GM04503 (cell line): ENCODE results near the gene EHD2.
"Not testable (repeated sequence)": the region's sequence is repeated elsewhere in the genome, so short reads cannot be mapped to it uniquely, and the experiment has no call there.

Experiments
- DNase-seq: peaks from one replicate; pipeline ENCODE4 v3.0.0-alpha.2; 2012; ENCODE audit warnings: low read depth

The EHD2 gene

DNA sequence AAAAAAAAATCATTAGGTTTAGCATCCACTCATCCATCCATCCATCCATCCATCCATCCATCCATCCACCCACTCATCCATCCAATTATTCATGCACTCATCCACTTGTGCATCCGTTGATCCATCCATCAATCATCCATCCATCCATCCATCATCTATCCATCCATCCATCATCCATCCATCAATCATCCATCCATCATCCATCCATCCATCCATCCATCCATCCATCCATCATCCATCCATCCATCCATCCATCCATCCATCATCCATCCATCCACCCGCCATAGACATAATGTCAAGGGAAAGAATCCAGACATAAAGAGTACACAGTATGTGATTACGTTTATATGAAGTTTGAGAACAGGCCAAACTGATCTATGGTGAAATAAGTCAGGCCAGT is 56.3 kb downstream of the EHD2 start:
- DNase-seq = no peak

DNA sequence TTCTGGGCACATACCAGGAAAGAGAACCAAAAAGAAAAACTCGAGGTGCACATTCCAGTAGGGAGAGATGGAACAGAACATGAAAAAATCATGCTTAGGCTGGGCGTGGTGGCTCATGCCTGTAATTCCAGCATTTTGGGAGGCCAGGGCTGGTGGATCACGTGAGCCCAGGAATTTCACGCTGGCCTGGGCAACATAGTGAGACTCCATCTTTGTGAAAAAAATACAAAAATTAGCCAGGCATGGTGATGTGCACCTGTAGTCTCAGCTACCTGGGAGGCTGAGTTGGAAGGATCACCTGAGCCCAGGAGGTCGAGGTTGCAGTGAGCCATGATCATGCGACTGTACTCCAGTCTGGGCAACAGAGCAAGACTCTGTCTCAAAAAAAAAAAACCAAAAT is 58.1 kb downstream of the EHD2 start:
- not testable (repeated sequence) for DNase-seq

DNA sequence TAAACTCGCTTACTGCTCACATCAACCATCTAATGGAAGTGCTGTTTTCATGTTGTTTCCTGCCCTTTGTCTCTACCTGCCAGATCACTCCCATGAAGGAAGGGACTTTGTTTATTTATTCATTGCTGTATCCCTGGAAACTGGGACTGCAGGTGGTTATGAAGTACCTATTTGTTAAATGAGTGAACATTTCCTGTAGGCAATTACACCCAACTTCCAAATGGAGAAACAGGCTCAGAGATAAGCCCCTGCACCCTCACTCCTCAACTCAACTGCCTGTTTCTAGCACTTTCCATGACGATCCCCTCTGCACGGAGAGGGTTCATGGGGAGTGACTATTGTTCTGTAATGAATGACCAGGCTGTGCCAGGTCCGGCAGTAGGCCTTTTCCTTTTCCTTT is 63.3 kb downstream of the EHD2 start:
- no peak for DNase-seq

DNA sequence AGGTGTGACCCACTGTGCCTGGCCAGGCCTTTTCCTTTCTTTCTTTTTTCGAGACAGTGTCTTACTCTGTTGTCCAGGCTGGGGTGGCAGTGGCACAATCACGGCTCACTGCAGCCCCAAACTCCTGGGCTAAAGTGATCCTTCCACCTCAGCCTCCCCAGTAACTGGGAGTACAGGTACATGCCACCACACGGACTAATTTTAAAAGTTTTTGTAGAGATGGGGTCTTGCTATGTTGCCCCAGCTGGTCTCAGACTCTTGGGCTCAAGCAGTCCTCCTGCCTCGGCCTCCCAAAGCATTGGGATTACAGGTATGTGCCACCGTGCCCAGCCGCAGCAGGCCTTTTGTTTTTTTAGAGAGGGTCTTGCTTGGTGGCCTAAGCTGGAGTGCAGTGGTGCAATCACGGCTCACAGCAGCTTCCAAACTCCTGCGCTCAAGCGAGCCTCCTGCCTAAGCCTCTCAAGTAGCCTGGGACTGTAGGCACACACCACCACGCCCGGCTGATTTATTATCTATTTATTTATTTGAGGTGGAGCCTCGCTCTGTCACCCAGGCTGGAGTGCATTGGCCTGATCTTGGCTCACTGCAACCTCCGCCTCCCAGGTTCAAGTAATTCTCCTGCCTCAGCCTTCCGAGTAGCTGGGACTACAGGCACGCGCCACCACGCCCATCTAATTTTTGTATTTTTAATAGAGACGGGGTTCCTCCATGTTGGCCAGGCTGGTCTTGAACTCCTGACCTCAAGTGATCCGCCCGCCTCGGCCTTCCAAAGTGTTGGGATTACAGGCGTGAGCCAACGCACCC is 64.2 kb downstream of the EHD2 start:
- not testable (repeated sequence) for DNase-seq

DNA sequence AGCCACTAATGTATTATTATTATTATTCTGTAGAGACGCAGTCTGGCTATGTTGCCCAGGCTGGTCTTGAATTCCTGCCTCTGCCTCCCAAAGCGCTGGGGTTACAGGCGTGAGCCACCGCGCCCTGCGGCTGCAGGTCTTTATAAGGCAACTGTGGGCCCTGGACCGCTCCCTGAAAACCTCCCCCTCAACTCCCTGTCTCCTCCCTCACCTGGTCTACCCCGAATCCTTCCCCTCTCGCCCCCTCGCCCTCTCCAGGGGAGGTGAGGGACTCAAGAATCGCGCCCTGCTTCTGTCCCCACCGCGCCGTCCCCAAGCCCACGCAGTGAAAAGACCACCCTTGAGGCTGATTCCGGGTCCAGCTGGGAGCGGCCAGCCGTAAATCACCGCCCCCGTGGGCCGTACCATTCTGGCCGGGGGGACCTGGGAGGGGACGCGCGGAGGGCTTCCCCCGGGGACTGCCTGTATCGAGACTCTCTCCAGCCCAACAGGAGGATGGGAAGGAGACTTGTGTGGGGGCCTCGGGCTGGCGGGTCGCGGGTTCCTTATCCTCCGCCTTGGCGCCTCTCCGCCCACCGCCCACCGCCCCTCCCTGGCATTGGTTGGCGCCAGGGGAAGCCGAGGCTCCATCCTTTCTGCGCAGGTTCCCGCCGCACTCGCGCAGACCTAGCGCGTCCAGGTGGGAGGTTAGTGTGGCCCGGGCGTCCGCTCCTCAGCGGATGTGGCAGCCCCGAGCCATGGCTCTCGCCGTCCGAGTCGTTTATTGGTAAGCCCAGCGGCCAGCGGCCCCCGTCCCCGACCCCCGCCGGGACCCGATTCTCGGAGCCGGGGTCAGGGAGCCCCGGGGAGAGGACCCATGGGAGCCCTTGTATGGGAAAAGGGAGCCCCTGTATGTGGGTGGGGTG is 65.1 kb downstream of the EHD2 start, which contains the start of gene SELENOW:
Gene SELENOW (plus strand): TSS at position 655 of the 905 bp plus-strand sequence. CDS start 83 bp downstream, at position 738.
- no peak for DNase-seq

DNA sequence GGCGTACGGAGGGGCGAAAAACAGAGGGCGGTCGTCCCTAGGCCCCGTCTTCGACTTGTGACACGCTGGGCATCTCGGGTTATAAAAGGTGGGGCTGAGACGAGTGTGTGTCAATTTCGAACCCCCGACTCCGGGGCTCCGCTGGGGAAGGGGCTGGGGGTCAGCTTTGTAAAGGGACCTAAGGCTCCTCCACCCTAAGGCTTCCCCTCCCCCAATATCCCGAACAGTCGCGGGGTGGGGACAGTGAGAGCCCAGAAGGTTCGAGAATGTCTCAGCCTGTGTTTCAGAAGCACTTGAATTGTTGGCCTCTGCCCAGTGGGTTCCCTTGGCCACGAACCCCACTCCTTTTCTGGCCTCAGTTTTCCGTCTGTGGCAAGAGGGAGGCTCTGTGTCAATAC is 65.7 kb downstream of the EHD2 start:
- DNase-seq = no peak

DNA sequence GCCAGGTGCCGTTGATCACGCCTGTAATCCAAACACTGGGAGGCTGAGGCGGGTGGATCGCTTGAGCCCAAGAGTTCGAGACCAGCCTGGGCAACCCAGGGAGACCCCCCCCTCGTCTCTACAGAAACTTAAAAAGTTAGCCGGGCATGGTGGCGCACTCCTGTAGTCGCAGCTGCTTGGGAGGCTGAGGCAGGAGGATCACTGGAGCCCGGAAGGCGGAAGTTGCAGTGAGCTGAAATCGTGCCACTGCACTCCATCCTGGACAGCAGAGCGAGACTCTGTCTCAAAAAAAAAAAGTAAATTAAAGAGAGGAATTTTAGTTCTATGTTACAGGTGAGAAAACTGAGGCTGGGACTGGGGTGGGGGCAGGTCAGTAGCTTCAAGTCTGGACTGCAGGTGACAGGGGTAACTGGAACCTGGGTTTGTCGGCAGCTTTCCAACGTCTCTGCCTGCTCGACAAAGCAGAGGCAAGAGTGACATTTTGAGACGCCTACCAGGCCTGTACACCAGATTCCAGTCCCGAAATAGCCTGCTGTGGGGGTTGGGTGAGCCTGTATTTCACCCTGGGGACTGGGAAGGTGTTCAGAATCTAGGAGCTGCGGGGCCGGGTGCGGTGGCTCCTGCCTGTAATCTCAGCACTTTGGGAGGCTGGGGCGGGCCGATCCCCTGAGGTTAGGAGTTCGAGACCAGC is 66.4 kb downstream of the EHD2 start:
- no peak for DNase-seq

DNA sequence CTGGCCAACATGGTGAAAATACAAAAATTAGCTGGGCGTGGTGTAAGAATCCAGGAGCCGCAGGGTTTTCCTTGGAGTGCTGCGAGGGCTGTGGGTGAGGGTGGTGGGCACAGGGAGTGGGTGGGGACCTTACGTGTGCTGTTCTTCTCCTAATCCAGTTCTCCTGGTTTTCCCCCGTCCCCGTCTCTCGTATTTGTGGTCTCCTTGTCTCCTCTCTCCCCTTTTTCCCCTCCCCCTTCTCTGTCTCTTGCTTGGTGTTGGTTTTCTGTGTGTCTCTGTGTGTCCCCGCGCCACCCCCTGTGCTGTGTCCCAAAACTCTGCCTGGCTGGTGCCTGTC is 67.0 kb downstream of the EHD2 start:
- no peak for DNase-seq

DNA sequence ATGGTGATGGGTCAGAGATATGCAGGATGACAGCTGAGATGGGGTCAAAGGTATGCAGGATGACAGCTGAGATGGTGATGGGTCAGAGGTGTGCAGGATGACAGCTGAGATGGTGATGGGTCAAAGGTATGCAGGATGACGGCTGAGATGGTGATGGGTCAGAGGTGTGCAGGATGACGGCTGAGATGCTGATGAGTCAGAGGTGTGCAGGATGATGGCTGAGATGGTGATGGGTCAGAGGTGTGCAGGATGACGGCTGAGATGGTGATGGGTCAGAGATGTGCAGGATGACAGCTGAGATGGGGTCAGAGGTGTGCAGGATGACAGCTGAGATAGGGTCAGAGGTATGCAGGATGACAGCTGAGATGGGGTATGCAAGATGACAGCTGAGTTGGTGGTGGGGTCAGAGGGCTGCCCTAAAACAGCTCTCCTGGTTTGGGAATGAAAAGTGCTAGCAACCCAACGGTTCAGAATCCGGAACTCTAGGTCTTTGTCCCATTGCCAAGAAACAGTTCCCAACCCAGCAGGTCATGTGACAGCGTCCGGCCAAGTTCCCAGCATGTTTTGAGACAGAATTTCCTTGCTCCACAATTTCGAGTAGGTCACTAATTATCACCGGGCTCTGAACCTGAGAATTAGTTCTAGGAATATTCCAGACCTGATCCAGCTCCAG is 68.5 kb downstream of the EHD2 start:
- DNase-seq = no peak

DNA sequence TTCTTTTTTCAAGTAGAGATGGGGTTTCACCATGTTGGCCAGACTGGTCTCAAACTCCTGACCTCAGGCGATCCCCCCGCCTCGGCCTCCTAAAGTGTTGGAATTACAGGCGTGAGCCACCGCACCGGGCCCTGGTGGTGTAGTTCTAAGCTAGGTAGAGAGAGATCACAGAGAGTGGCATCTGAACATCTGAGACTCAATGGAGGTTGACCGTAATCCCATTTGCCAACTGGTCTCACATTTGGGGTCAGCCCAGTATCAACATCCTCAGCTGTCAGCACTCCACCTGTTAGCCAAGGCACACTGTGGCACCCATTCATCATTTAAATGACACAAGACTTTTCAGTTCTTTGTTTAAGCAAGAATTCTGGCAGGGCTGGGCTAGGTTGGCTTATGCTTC is 73.3 kb downstream of the EHD2 start:
- no peak for DNase-seq

DNA sequence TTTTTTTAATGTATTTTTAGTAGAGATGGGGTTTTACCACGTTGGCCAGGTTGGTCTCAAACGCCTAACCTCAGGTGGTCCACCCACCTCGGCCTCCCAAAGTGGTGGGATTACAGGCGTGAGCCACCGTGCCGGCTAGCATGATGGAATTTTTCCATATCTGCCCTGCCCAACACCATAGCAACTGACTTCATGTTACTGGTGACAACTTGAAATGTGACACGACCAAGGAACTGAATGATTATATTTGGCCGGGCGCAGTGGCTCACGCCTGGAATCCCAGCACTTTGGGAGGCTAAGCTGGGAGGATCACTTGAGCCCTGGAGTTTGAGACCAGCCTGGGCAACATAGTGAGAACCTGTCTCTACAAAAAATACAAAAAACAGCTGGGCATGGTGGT is 74.1 kb downstream of the EHD2 start:
- not testable (repeated sequence) for DNase-seq

DNA sequence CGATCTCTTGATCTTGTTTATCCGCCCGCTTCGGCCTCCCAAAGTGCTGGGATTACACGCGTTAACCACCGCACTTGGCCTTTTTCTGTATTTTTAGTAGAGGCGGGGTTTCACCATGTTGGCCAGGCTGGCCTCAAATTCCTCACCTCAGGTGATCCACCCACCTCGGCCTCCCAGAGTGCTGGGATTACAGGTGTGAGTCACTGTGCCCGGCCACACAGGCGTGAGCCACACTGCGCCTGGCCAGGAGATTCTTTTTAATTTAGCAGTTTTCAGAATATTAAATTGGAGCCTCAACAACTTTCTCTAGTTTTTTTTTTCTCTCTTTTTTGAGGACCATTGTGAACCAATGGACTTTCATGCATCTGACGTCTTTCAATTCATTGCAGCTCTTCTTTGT is 76.6 kb downstream of the EHD2 start:
- not testable (repeated sequence) for DNase-seq

DNA sequence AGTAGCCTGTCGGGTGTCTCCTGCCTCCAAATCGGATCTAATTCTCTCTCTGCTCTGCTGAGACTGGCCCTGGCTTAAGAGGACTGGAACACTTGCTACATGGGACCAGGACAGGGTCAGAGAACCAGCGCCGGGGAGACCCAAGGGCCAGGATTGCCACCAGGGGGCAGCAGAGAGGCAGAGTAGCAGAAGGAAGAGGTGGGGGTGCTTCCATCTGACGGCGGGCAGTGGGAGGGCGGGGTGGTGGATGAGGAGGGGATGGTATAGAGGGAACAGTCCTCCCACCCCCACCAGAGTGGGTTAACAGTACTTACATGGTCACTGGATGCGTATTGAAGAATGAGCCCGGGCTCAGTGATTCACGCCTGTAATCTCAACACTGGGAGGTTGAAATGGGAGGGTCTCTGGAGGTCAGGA is 77.2 kb downstream of the EHD2 start:
- DNase-seq = no peak

DNA sequence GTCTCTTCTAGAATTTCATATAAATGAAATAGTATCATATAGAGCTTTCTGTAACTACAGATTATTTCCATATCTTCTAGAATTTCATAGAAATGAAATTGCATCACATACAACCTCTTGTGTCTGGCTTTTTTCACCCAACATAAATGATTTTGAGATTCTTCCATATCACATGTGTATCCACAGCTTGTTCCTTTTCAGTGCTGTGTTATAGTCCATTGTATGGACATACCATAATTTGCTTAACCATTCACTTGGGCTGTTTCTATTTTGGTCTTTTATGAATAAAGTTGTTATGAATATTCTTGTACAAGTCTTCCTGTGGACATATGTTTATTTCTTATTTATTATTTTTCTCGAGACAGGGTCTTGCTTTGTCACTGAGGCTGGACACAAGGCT is 79.4 kb downstream of the EHD2 start:
- DNase-seq = no peak
